ENCODE results near the gene C1QTNF2. TPM values are rescaled to one million over a fixed set of nuclear protein-coding genes. Genes with fewer than 3 reads are reported as not detected.
A peak's percentile ranks its signal among the peaks of the same experiment; 100 is the strongest.

C1QTNF2 gene
- total and polyA plus RNA-seq, 4 donors = 0.62 to 3.0 (median 1.6) TPM

- Histone ChIP-seq H3K4me3 (no peak overlapping the region), H3K9ac (ENCODE audit: insufficient read depth in 1 of 2, low read length in 2 of 2) (no peak overlapping the region), H3K36me3 (ENCODE audit: control insufficient read depth in 4 of 4, insufficient read depth in 4 of 4, low read length in 4 of 4) (no peaks in the 10 kb centered on the region), H3K4me1 (ENCODE audit: control insufficient read depth in 5 of 5, insufficient read depth in 5 of 5, low read length in 5 of 5) (peaks cover 0 to 19% (median 5%) of the 10 kb centered on the region in 5 donors), H3K9me3 (ENCODE audit: control insufficient read depth in 4 of 4, insufficient read depth in 3 of 4, low read length in 3 of 4) (no peaks in the 10 kb centered on the region), H3K27ac (ENCODE audit: low read depth in 1 of 2, low read length in 1 of 2) (peak overlapping the region in 1 of 2 donors; percentile 75), H3K27me3 (ENCODE audit: control insufficient read depth in 3 of 3, insufficient read depth in 3 of 3, low read length in 2 of 3) (no peaks in the 10 kb centered on the region)
- peak; percentile 43 to 45 (median 45) for DNase-seq
- 76 to 84% methylated on average over 13 of the region's 13 CpGs for WGBS, 2 donors
- no peak for ATAC-seq (ENCODE audit: insufficient read depth, low FRiP score)
- TF ChIP-seq CTCF (IDR thresholded peaks at IDR 0.05; ENCODE audit: control extremely low read depth, extremely low read depth) = no peak
These were observed 6.6 kb downstream of the C1QTNF2 start for GRCh38 chr5:160363660-160364395.

GRCh38 chr5:160363211-160363610, 7.2 kb downstream of the C1QTNF2 start:
- no peak for TF ChIP-seq CTCF (IDR thresholded peaks at IDR 0.05; ENCODE audit: control extremely low read depth, extremely low read depth)
- H3K36me3 ChIP-seq (ENCODE audit: control insufficient read depth in 4 of 4, insufficient read depth in 4 of 4, low read length in 4 of 4) = no peaks in the 10 kb centered on the region
- H3K27ac ChIP-seq (ENCODE audit: low read depth in 1 of 2, low read length in 1 of 2) = peak overlapping the region in 1 of 2 donors; percentile 55
- no peaks in the 10 kb centered on the region for H3K9me3 ChIP-seq (ENCODE audit: control insufficient read depth in 4 of 4, insufficient read depth in 3 of 4, low read length in 3 of 4)
- H3K4me1 ChIP-seq (ENCODE audit: control insufficient read depth in 5 of 5, insufficient read depth in 5 of 5, low read length in 5 of 5) = peaks cover 0 to 20% (median 5%) of the 10 kb centered on the region in 5 donors
- no peak for ATAC-seq (ENCODE audit: insufficient read depth, low FRiP score)
- H3K27me3 ChIP-seq (ENCODE audit: control insufficient read depth in 3 of 3, insufficient read depth in 3 of 3, low read length in 2 of 3) = no peaks in the 10 kb centered on the region
- peak; percentile 22 to 81 (median 75) for DNase-seq
- 46 to 71% methylated on average over 3 of the region's 3 CpGs for WGBS, 2 donors
- H3K4me3 ChIP-seq = no peak overlapping the region
- peak overlapping the region in 1 of 2 donors; percentile 61 for H3K9ac ChIP-seq (ENCODE audit: insufficient read depth in 1 of 2, low read length in 2 of 2)

GRCh38 chr5:160361624-160362228, 8.7 kb downstream of the C1QTNF2 start:
- Histone ChIP-seq H3K4me3 (no peak overlapping the region), H3K27me3 (ENCODE audit: control insufficient read depth in 3 of 3, insufficient read depth in 3 of 3, low read length in 2 of 3) (no peaks in the 10 kb centered on the region), H3K9me3 (ENCODE audit: control insufficient read depth in 4 of 4, insufficient read depth in 3 of 4, low read length in 3 of 4) (no peaks in the 10 kb centered on the region), H3K9ac (ENCODE audit: insufficient read depth in 1 of 2, low read length in 2 of 2) (no peak overlapping the region), H3K27ac (ENCODE audit: low read depth in 1 of 2, low read length in 1 of 2) (no peak overlapping the region), H3K4me1 (ENCODE audit: control insufficient read depth in 5 of 5, insufficient read depth in 5 of 5, low read length in 5 of 5) (peaks cover 0 to 28% (median 8%) of the 10 kb centered on the region in 5 donors), H3K36me3 (ENCODE audit: control insufficient read depth in 4 of 4, insufficient read depth in 4 of 4, low read length in 4 of 4) (no peaks in the 10 kb centered on the region)
- DNase-seq (no peak), ATAC-seq (ENCODE audit: insufficient read depth, low FRiP score) (no peak)
- no peak for TF ChIP-seq CTCF (IDR thresholded peaks at IDR 0.05; ENCODE audit: control extremely low read depth, extremely low read depth)
- WGBS, 2 donors = 85 to 88% methylated on average over 9 of the region's 9 CpGs

All from lung (tissue), 12 donors.